ENCODE data around the gene LSM7.

The LSM7 gene

DNA sequence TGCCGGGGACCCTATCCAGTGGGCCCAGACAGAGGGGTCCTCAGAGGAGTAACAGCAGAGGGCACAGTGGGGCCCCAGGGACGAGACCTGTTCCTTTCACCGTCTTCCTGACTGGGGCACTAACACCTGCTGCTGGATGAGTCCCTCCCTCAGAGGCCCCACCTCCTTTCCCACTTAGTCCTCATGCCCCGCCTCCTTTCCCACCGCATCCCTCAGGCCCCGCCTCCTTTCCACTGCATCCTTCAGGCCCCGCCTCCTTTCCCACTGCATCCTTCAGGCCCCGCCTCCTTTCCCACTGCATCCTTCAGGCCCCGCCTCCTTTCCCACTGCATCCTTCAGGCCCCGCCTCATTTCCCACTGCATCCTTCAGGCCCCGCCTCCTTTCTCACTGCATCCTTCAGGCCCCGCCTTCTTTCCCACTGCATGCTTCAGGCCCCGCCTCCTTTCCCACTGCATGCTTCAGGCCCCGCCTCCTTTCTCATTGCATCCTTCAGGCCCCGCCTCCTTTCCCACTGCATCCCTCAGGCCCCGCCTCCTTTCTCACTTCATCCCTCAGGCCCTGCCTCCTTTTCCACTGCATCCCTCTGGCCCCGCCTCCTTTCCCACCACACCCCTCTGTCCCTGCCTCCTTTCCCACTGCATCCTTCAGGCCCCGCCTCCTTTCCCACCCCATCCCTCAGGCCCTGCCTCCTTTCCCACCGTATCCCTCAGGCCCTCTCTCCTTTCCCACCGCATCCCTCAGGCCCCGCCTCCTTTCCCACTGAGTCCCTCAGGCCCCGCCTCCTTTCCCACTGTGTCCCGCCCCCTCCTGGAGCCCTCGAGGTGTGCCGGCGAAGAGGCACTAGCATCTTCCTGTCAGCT, 6.8 kb upstream of the LSM7 start:
- no peak for DNase-seq (ENCODE audit: low spot score)
- TF ChIP-seq, protein P1, sequence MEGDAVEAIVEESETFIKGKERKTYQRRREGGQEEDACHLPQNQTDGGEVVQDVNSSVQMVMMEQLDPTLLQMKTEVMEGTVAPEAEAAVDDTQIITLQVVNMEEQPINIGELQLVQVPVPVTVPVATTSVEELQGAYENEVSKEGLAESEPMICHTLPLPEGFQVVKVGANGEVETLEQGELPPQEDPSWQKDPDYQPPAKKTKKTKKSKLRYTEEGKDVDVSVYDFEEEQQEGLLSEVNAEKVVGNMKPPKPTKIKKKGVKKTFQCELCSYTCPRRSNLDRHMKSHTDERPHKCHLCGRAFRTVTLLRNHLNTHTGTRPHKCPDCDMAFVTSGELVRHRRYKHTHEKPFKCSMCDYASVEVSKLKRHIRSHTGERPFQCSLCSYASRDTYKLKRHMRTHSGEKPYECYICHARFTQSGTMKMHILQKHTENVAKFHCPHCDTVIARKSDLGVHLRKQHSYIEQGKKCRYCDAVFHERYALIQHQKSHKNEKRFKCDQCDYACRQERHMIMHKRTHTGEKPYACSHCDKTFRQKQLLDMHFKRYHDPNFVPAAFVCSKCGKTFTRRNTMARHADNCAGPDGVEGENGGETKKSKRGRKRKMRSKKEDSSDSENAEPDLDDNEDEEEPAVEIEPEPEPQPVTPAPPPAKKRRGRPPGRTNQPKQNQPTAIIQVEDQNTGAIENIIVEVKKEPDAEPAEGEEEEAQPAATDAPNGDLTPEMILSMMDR (IDR thresholded peaks at IDR 0.05; ENCODE audit: extremely low read depth, missing control alignments) = no peak

DNA sequence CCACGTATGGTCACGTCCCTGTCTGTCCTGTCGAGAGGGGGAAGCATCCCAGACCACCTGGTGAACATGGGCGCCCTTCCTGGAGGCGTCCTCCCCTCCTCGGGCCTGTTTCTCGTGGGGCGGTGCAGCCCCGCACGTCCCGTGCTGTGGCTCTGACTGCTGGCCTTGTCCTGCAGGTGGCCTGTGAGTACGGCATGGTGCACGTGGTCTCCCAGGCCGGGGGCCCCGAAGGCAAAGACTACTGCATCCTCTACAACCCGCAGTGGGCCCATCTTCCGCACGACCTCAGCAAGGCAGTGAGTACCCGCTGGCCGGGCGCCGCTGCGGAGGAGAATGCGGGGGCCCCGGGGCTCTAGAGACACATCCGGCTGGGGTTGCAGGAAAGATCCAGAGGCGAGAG, 6.0 kb upstream of the LSM7 start:
- TF ChIP-seq, protein P1 (IDR thresholded peaks at IDR 0.05; ENCODE audit: extremely low read depth, missing control alignments) = no peak
- no peak for DNase-seq (ENCODE audit: low spot score)

DNA sequence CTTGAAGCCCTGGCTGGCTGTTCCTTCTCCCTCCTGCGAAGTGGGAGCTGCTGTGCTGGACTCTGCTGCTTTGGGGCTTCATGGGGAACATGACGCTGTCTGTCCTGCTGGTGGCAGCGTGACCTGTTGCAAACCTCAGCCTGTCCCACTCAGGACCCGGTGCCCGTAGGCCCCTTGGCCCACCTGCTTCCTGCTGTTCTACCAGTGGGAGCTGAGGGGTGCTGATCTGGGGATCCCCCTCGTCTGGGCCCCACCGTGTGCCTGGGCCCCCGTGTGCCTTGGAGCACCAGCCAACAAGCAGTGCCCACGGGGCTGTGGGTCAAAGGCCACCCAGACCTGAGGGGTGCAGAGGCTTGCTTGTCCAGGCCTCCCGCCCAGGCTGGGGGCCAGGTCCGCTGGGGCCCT, 5.4 kb upstream of the LSM7 start:
- TF ChIP-seq, protein P1 (IDR thresholded peaks at IDR 0.05; ENCODE audit: extremely low read depth, missing control alignments) = no peak
- DNase-seq (ENCODE audit: low spot score) = no peak

DNA sequence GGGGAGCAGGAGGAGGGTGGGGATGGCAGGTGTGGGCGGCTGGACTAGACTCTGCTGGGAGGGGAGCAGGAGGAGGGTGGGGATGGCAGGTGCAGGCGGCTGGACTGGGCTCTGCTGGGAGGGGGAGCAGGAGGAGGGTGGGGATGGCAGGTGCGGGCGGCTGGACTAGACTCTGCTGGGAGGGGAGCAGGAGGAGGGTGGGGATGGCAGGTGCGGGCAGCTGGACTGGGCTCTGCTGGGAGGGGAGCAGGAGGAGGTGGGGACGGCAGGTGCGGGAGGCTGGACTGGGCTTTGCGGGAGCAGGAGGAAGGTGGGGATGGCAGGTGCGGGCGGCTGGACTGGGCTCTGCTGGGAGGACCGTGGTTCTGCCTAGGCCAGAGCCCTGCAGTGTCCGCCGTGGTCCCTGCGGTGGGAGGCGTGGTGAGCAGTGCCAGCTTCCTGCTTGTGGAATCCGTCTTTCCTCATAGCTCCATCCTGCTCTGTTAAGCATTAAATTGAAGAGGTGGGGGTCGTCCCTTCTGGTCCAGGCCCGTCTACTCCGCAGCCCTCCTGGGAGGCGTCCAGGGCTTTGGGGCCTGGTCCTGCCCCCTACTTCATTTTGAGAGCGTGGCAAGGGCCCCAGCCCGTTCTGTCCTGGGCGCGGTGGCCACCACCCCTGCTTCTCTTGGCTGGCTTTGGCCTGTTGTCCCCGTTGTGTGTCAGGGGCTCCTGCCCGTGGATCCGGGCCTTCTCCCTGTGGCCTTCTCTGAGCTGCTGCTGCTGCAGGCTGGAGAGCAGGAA, 4.8 kb upstream of the LSM7 start:
- no peak for DNase-seq (ENCODE audit: low spot score)
- TF ChIP-seq, protein P1 (IDR thresholded peaks at IDR 0.05; ENCODE audit: extremely low read depth, missing control alignments) = no peak

DNA sequence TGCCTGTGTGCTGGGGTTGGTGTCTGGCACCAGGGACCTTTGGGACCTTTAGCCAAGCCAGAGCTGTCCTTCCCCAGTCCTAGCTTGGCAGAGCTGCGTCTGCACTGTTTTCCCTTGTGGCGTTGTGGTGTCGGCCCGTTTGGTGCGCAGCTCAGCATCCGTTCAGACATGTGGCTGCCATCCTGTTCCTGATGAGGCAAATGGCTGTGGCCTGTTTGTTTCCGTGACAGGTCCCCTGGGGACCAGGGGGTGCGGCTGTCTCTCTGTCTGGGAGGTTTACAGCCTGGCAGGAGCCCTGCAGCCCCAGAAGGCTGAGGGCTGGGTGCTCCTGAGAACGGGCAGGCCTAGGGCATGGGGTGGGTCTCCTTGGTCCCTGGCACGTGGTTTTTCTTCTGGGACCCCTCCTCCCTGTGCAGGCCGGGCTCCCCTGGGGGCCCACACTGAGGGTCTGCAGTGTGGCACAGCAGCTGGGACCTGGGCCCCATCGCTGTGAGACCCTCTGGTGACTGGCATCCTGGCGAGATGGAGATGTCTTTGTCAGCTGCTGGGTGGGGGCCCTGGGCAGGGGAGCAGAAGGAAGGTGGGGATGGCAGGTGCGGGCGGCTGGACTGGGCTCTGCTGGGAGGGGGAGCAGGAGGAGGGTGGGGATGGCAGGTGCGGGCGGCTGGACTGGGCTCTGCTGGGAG, 4.1 kb upstream of the LSM7 start:
- TF ChIP-seq, protein P1 (IDR thresholded peaks at IDR 0.05; ENCODE audit: extremely low read depth, missing control alignments) = no peak
- peak; percentile 74 for DNase-seq (ENCODE audit: low spot score)

DNA sequence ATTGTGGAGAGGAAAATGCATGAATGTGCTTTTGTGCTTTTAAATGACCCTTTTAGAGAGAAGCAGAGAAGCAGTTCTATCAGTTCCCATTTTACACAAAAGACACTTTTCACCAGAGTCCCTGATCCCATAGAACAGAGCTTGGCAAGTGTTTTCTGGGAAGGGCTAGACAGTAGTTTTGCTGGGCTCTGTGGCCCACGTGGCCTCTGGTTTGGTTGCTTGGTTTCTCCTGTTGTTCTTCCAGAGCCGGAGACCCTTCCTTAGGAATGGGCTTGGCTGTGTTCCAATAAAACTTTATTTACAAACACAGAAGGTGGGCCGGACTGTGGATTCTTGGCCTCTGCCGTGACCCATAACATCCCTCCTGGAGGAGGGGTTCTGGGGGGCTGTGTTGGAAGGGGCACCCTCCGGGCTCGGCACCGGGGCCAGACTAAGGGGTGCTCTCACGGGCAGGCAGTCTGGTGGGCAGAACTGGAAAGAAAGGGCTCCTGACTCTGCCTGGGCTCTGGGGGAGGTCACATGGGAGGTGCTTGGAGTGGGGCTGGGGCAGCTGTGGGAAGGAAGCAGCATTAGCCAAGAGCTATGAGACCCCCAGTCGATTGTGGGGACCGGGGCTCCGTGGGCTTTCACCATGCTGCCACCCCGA, 3.3 kb upstream of the LSM7 start:
- DNase-seq (ENCODE audit: low spot score) = no peak
- TF ChIP-seq, protein P1 (IDR thresholded peaks at IDR 0.05; ENCODE audit: extremely low read depth, missing control alignments) = no peak

Measured in GM20000 (cell line).